Skeletal muscle tissue (tissue), 4 donors: ENCODE measurements around the gene HDAC2. TPM values are rescaled to one million over a fixed set of nuclear protein-coding genes. Genes with fewer than 3 reads are reported as not detected.
"Not testable (repeated sequence)": the region's sequence is repeated elsewhere in the genome, so short reads cannot be mapped to it uniquely, and the experiment has no call there.

ENCODE experiments used
- H3K27ac ChIP-seq: one replicate; pipeline ENCODE4 v1.7.0; 2013; ENCODE audit warnings: mild to moderate bottlenecking, low read depth, low read length, inconsistent platforms
- H3K27me3 ChIP-seq, 3 donors: one replicate each; pipeline ENCODE4 v1.7.0; 2013; ENCODE audit warnings: low read length in 3 of 3; ENCODE audit not compliant: control insufficient read depth in 3 of 3, insufficient read depth in 3 of 3
- H3K36me3 ChIP-seq, 3 donors: one replicate each; pipeline ENCODE4 v1.7.0; 2013; ENCODE audit warnings: low read length in 3 of 3; ENCODE audit not compliant: control insufficient read depth in 3 of 3, insufficient read depth in 3 of 3
- H3K4me1 ChIP-seq, 3 donors: one replicate each; pipeline ENCODE4 v1.7.0; 2013; ENCODE audit warnings: low read length in 3 of 3, mild to moderate bottlenecking in 3 of 3; ENCODE audit not compliant: control insufficient read depth in 3 of 3, insufficient read depth in 3 of 3
- H3K4me3 ChIP-seq, 3 donors: one replicate each; pipeline ENCODE4 v1.7.0; 2013; ENCODE audit warnings: low read length in 3 of 3
- H3K9ac ChIP-seq, 3 donors: one replicate each; pipeline ENCODE4 v1.7.0; 2013; ENCODE audit warnings: low read length in 3 of 3, mild to moderate bottlenecking in 3 of 3, moderate library complexity in 2 of 3, low read depth in 1 of 3
- H3K9me3 ChIP-seq, 3 donors: one replicate each; pipeline ENCODE4 v1.7.0; 2013; ENCODE audit warnings: low read length in 3 of 3; ENCODE audit not compliant: control insufficient read depth in 3 of 3
- total RNA-seq: library from RNA; depleted of rRNA; stranded (reverse); fragments of >200 nt; gene quantifications from one replicate; pipeline ENCODE4 v1.2.3, GENCODE V29; 2014
- donor health status: Osteomylitis.

The HDAC2 gene
- total RNA-seq, 1 donor from 2014 or later: 64.2 TPM

- no peak overlapping the region for H3K4me3 ChIP-seq
- H3K36me3 ChIP-seq: no peaks in the 10 kb centered on the region
- no peak overlapping the region for H3K27ac ChIP-seq
- H3K9ac ChIP-seq: no peak overlapping the region
- no peaks in the 10 kb centered on the region for H3K9me3 ChIP-seq
- no peaks in the 10 kb centered on the region for H3K27me3 ChIP-seq
- H3K4me1 ChIP-seq: peaks cover 5 to 15% (median 7%) of the 10 kb centered on the region in 3 donors
Observed at GRCh38 chr6:114000069-114000468, 29.1 kb upstream of the HDAC2 start.

- H3K27ac ChIP-seq: no peak overlapping the region
- H3K9me3 ChIP-seq: no peaks in the 10 kb centered on the region
- no peak overlapping the region for H3K4me3 ChIP-seq
- no peak overlapping the region for H3K9ac ChIP-seq
- no peaks in the 10 kb centered on the region for H3K27me3 ChIP-seq
- no peaks in the 10 kb centered on the region for H3K36me3 ChIP-seq
- peaks cover 8 to 15% (median 10%) of the 10 kb centered on the region in 3 donors for H3K4me1 ChIP-seq
Observed at GRCh38 chr6:113999284-113999683, 28.3 kb upstream of the HDAC2 start.

- Histone ChIP-seq H3K27me3 (no peaks in the 10 kb centered on the region), H3K4me3 (no peak overlapping the region), H3K9me3 (no peaks in the 10 kb centered on the region), H3K9ac (no peak overlapping the region), H3K36me3 (no peaks in the 10 kb centered on the region), H3K4me1 (peaks cover 8 to 15% (median 10%) of the 10 kb centered on the region in 3 donors), H3K27ac (no peak overlapping the region)
Observed at GRCh38 chr6:113998811-113999210, 27.9 kb upstream of the HDAC2 start.

GRCh38 chr6:113997116-113997515 is 26.2 kb upstream of the HDAC2 start:
- no peak overlapping the region for H3K9ac ChIP-seq
- H3K9me3 ChIP-seq: no peaks in the 10 kb centered on the region
- no peaks in the 10 kb centered on the region for H3K36me3 ChIP-seq
- no peak overlapping the region for H3K4me3 ChIP-seq
- H3K27me3 ChIP-seq: no peaks in the 10 kb centered on the region
- peaks cover 8 to 15% (median 10%) of the 10 kb centered on the region in 3 donors for H3K4me1 ChIP-seq
- H3K27ac ChIP-seq: peak overlapping the region; percentile 6

- peak overlapping the region; percentile 58 for H3K27ac ChIP-seq
- H3K36me3 ChIP-seq: no peaks in the 10 kb centered on the region
- H3K27me3 ChIP-seq: no peaks in the 10 kb centered on the region
- no peaks in the 10 kb centered on the region for H3K9me3 ChIP-seq
- H3K4me1 ChIP-seq: peaks cover 8 to 15% (median 10%) of the 10 kb centered on the region in 3 donors
- peak overlapping the region in 1 of 3 donors; percentile 44 for H3K4me3 ChIP-seq
- H3K9ac ChIP-seq: peak overlapping the region in 1 of 3 donors; percentile 56
Observed at GRCh38 chr6:113995634-113996033, 24.7 kb upstream of the HDAC2 start.

GRCh38 chr6:113994934-113995342 is 24.0 kb upstream of the HDAC2 start:
- H3K9ac ChIP-seq: no peak overlapping the region
- peak overlapping the region; percentile 58 for H3K27ac ChIP-seq
- H3K4me1 ChIP-seq: peaks cover 8 to 15% (median 10%) of the 10 kb centered on the region in 3 donors
- no peaks in the 10 kb centered on the region for H3K27me3 ChIP-seq
- H3K4me3 ChIP-seq: no peak overlapping the region
- no peaks in the 10 kb centered on the region for H3K36me3 ChIP-seq
- H3K9me3 ChIP-seq: no peaks in the 10 kb centered on the region

- H3K9ac ChIP-seq: no peak overlapping the region
Observed at GRCh38 chr6:113989675-113990074, 18.7 kb upstream of the HDAC2 start.

GRCh38 chr6:113982675-113983074 is 11.7 kb upstream of the HDAC2 start:
- not testable (repeated sequence) for H3K36me3 ChIP-seq, H3K27ac ChIP-seq, H3K9ac ChIP-seq, H3K4me3 ChIP-seq, H3K27me3 ChIP-seq, H3K9me3 ChIP-seq, H3K4me1 ChIP-seq

More at GRCh38 chr6:113989675-113990074, 18.7 kb upstream of the HDAC2 start:
- Histone ChIP-seq H3K4me1 (no peaks in the 10 kb centered on the region), H3K27me3 (no peaks in the 10 kb centered on the region), H3K27ac (no peak overlapping the region), H3K36me3 (no peaks in the 10 kb centered on the region), H3K4me3 (no peak overlapping the region), H3K9me3 (no peaks in the 10 kb centered on the region)

GRCh38 chr6:113982055-113982550 is 11.2 kb upstream of the HDAC2 start:
- Histone ChIP-seq H3K4me1 (no peaks in the 10 kb centered on the region), H3K27ac (no peak overlapping the region), H3K36me3 (no peaks in the 10 kb centered on the region), H3K4me3 (no peak overlapping the region), H3K9ac (no peak overlapping the region), H3K27me3 (no peaks in the 10 kb centered on the region), H3K9me3 (no peaks in the 10 kb centered on the region)

- Histone ChIP-seq H3K4me1 (no peaks in the 10 kb centered on the region), H3K4me3 (no peak overlapping the region), H3K27me3 (no peaks in the 10 kb centered on the region), H3K36me3 (no peaks in the 10 kb centered on the region), H3K27ac (no peak overlapping the region), H3K9me3 (no peaks in the 10 kb centered on the region), H3K9ac (no peak overlapping the region)
Observed at GRCh38 chr6:113980937-113981554, 10.1 kb upstream of the HDAC2 start.
